Natural killer cell (primary cell): ENCODE measurements around the gene ZNF574. TPM values are rescaled to one million over a fixed set of nuclear protein-coding genes. Genes with fewer than 3 reads are reported as not detected.

Experiments
- ATAC-seq, 3 donors: fragments of 150-1000 bp in 2 of 3; fragments of 200-7000 bp in 1 of 3; cut with Tn5 transposase; 1 replicate in 1 of 3; 2 replicates in 2 of 3; pipeline ENCODE4 v1.10.0; 2021; ENCODE audit warnings: mild to moderate bottlenecking in 2 of 3, moderate library complexity in 2 of 3
- DNase-seq, 2 donors: peaks; one replicate each; pipeline versions ENCODE4 v3.0.0 to v3.0.0-alpha.2; 2013 to 2021; ENCODE audit warnings: mixed read lengths in 1 of 2
- H3K27ac ChIP-seq: one replicate; pipeline ENCODE4 v1.5.1; 2013; ENCODE audit warnings: mild to moderate bottlenecking, low read length
- H3K27me3 ChIP-seq: one replicate; pipeline ENCODE4 v1.6.1; 2013; ENCODE audit warnings: low read length; ENCODE audit not compliant: control insufficient read depth, insufficient read depth
- H3K36me3 ChIP-seq: one replicate; pipeline ENCODE4 v1.6.1; 2013; ENCODE audit warnings: low read length; ENCODE audit not compliant: control insufficient read depth, insufficient read depth
- H3K4me1 ChIP-seq: one replicate; pipeline ENCODE4 v1.6.1; 2013; ENCODE audit warnings: low read length; ENCODE audit not compliant: control insufficient read depth, insufficient read depth
- H3K4me3 ChIP-seq: one replicate; pipeline ENCODE4 v1.5.1; 2013; ENCODE audit warnings: low read length
- H3K9me3 ChIP-seq: one replicate; pipeline ENCODE4 v1.6.1; 2013; ENCODE audit warnings: low read length; ENCODE audit not compliant: control insufficient read depth, insufficient read depth
- H3K27ac Mint-ChIP-seq, 2 donors: one replicate each; pipeline ENCODE4 v1.8.0; 2022; ENCODE audit warnings: mild to moderate bottlenecking in 2 of 2, mixed read lengths in 2 of 2, moderate library complexity in 1 of 2
- H3K27me3 Mint-ChIP-seq, 2 donors: one replicate each; pipeline ENCODE4 v1.8.0; 2022; ENCODE audit warnings: low read depth in 2 of 2, mixed read lengths in 2 of 2
- H3K36me3 Mint-ChIP-seq: one replicate; pipeline ENCODE4 v1.8.0; 2022; ENCODE audit warnings: mixed read lengths
- H3K4me1 Mint-ChIP-seq, 2 donors: one replicate each; pipeline ENCODE4 v1.8.0; 2022; ENCODE audit warnings: mixed read lengths in 2 of 2
- H3K4me3 Mint-ChIP-seq: one replicate; pipeline ENCODE4 v1.8.0; 2022; ENCODE audit warnings: mild to moderate bottlenecking, moderate library complexity, mixed read lengths
- H3K9me3 Mint-ChIP-seq, 2 donors: one replicate each; pipeline ENCODE4 v1.8.0; 2022; ENCODE audit warnings: mixed read lengths in 2 of 2
- WGBS: methylation state at CpG from one replicate; pipeline ENCODE4 v1.1.7; 2013; ENCODE audit warnings: missing lambda C conversion rate; ENCODE audit not compliant: insufficient coverage; 5-methylcytosine and 5-hydroxymethylcytosine counted together
- intact Hi-C: fragments of 100-400 bp; cut with micrococcal nuclease; formaldehyde crosslinking; loops from one replicate; pipeline ENCODE4 v1.14.2; 2022
- total RNA-seq, 4 donors: library from RNA; stranded (reverse); fragments of 120-200 nt in 1 of 4; gene quantifications; one replicate each; pipeline versions ENCODE4 v1.2.3 to v1.2.4, GENCODE V29; 2013 to 2022
- TF ChIP-seq, protein P1 (sequence below): fragments of 200-600 bp; IDR thresholded peaks from one replicate; pipeline ENCODE4 v1.8.0; 2022; ENCODE audit warnings: antibody characterized with exemption

ZNF574 gene
- total RNA-seq, 3 donors from 2014 or later (not counting 1 experiment from before 2014, with no cell fraction given), result 21.6 to 23.7 (median 23.1) TPM

DNA sequence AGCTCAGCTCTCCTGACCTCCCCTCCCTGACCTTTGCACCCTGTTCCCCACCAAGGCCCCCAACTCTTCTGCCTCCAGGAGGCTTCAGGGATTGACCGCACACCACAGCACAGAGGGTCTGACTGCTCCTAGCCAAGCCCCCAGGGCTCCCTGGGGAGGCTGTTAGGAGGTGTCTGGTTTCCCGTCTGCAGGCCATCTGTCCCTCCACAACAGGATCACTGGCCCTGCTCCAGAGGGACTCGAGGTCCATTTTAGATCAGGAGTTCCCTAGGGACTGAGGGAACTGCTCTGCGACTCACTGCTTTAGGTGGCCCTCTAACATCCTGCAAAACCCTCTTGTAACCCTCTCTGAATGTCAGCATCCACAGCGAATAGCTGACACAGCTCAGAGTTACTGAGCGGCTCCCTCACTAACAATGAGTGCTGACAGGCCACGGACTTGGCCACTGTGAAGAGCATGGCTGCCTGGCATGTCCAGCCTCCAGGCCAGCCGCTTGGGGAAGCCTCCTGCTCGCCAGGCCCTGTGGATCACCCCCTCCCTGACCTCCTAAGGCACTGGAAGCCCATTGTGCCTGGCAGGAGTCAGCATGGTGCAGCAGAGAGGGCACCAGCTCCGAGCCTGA is 23.6 kb upstream of the ZNF574 start:
- TF ChIP-seq, protein P1, sequence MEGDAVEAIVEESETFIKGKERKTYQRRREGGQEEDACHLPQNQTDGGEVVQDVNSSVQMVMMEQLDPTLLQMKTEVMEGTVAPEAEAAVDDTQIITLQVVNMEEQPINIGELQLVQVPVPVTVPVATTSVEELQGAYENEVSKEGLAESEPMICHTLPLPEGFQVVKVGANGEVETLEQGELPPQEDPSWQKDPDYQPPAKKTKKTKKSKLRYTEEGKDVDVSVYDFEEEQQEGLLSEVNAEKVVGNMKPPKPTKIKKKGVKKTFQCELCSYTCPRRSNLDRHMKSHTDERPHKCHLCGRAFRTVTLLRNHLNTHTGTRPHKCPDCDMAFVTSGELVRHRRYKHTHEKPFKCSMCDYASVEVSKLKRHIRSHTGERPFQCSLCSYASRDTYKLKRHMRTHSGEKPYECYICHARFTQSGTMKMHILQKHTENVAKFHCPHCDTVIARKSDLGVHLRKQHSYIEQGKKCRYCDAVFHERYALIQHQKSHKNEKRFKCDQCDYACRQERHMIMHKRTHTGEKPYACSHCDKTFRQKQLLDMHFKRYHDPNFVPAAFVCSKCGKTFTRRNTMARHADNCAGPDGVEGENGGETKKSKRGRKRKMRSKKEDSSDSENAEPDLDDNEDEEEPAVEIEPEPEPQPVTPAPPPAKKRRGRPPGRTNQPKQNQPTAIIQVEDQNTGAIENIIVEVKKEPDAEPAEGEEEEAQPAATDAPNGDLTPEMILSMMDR, result no peak
- DNase-seq (no peak), ATAC-seq (no peak)
- H3K36me3 ChIP-seq, result no peaks in the 10 kb centered on the region
- no peak overlapping the region for H3K4me3 ChIP-seq
- Mint-ChIP-seq H3K4me1 (peaks cover 0 to 6% of the 10 kb centered on the region in 2 donors), H3K27me3 (peaks cover 0 to 3% of the 10 kb centered on the region in 2 donors), H3K36me3 (no peaks in the 10 kb centered on the region), H3K27ac (no peak overlapping the region), H3K4me3 (no peak overlapping the region), H3K9me3 (no peaks in the 10 kb centered on the region)
- no peak overlapping the region for H3K27ac ChIP-seq
- H3K9me3 ChIP-seq, result no peaks in the 10 kb centered on the region
- no peaks in the 10 kb centered on the region for H3K4me1 ChIP-seq
- no peaks in the 10 kb centered on the region for H3K27me3 ChIP-seq
- intact Hi-C loops, result no loop called here
- 91% methylated on average over 10 of the region's 10 CpGs for WGBS

DNA sequence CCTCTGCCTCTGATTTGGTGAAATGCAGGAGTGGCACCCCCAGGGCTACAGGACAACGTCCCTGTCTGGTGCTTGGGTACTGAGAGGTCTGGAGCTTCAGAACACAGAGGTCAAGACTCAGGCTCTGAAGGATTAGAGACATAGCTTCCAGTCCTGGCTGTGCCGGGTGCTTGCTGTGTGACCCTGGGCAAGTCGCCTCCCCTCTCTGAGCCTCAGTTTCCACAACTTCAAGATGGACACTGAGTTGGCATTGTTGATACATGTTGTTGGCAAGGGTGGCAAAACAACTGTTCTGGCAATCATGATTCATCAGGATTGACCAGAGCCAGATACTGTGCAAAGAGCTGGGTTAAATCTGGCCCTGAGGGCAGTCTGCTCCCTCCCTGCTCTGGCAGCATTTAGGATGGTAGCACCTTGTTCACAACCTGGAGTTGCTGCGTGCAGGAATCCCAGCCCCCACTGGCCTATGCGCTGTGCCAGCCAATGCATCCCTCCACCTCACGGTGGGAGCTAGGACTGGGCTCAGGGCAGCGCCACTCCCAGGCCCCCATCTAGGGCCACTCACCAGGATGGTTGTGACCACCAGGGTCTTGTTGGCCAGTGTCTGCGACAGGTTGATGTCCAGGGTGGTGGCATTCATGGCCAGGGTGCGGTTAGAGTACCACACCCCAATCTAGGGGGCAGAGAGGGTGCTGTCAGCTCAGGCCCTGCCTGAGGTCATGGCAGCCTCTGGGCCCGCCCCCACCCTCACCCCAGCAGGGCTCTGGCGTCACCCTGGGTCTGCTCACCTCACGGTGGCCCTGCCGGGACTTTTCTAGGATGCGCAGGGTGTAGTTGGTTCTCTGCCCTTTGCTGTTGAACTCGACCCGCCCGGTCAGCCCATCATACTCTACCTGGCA is 22.7 kb upstream of the ZNF574 start:
- H3K27me3 ChIP-seq, result no peaks in the 10 kb centered on the region
- H3K27ac Mint-ChIP-seq, result no peak overlapping the region
- no peak overlapping the region for H3K27ac ChIP-seq
- peaks cover 0 to 6% of the 10 kb centered on the region in 2 donors for H3K4me1 Mint-ChIP-seq
- DNase-seq, result no peak
- H3K36me3 Mint-ChIP-seq, result no peaks in the 10 kb centered on the region
- H3K4me3 Mint-ChIP-seq, result no peak overlapping the region
- WGBS, result 88% methylated on average over 17 of the region's 17 CpGs
- H3K4me1 ChIP-seq, result no peaks in the 10 kb centered on the region
- peaks cover 0 to 3% of the 10 kb centered on the region in 2 donors for H3K27me3 Mint-ChIP-seq
- no peak for ATAC-seq
- intact Hi-C loops, result no loop called here
- TF ChIP-seq, protein P1, result no peak
- no peaks in the 10 kb centered on the region for H3K9me3 ChIP-seq
- no peaks in the 10 kb centered on the region for H3K9me3 Mint-ChIP-seq
- H3K4me3 ChIP-seq, result no peak overlapping the region
- H3K36me3 ChIP-seq, result no peaks in the 10 kb centered on the region

GRCh38 chr19:42054205-42054604 is 21.8 kb upstream of the ZNF574 start:
- Mint-ChIP-seq H3K27me3 (peaks cover 0 to 3% of the 10 kb centered on the region in 2 donors), H3K27ac (no peak overlapping the region), H3K36me3 (no peaks in the 10 kb centered on the region), H3K4me1 (peaks cover 0 to 2% of the 10 kb centered on the region in 2 donors), H3K9me3 (no peaks in the 10 kb centered on the region), H3K4me3 (no peak overlapping the region)
- TF ChIP-seq, protein P1, result no peak
- Histone ChIP-seq H3K4me3 (no peak overlapping the region), H3K27me3 (no peaks in the 10 kb centered on the region), H3K9me3 (no peaks in the 10 kb centered on the region), H3K36me3 (no peaks in the 10 kb centered on the region), H3K27ac (no peak overlapping the region), H3K4me1 (no peaks in the 10 kb centered on the region)
- intact Hi-C loops, result no loop called here
- ATAC-seq (no peak), DNase-seq (no peak)
- WGBS, result 95% methylated on average over 16 of the region's 18 CpGs
